Smooth muscle cell of the brain vasculature (primary cell): ENCODE measurements around the gene NR1D2.
A peak's percentile ranks its signal among the peaks of the same experiment; 100 is the strongest.
"Not testable (repeated sequence)": the region's sequence is repeated elsewhere in the genome, so short reads cannot be mapped to it uniquely, and the experiment has no call there.

Experiments used
- DNase-seq: peaks from one replicate; pipeline ENCODE4 v3.0.0-alpha.2; 2012; ENCODE audit warnings: low read depth, low spot score

The NR1D2 gene

GRCh38 chr3:23944861-23945662 lies at the start of gene NR1D2:
TSS of gene NR1D2 (plus strand) at chr3:23945286. CDS start at chr3:23945579, 293 bp downstream.
- DNase-seq: no peak

- DNase-seq: no peak
Observed at GRCh38 chr3:23900744-23901143, 44.3 kb upstream of the NR1D2 start.

GRCh38 chr3:23904545-23904944 lies 40.5 kb upstream of the NR1D2 start:
- no peak for DNase-seq

- no peak for DNase-seq
Observed at GRCh38 chr3:23909341-23909740, 35.7 kb upstream of the NR1D2 start.

- DNase-seq: no peak
Observed at GRCh38 chr3:23911397-23911796, 33.7 kb upstream of the NR1D2 start.

GRCh38 chr3:23912335-23912734 lies 32.8 kb upstream of the NR1D2 start:
- DNase-seq: not testable (repeated sequence)

- no peak for DNase-seq
Observed at GRCh38 chr3:23913182-23913581, 31.9 kb upstream of the NR1D2 start.

- no peak for DNase-seq
Observed at GRCh38 chr3:23913873-23914743, 31.0 kb upstream of the NR1D2 start.

GRCh38 chr3:23915537-23916108 lies 29.5 kb upstream of the NR1D2 start:
- no peak for DNase-seq

- no peak for DNase-seq
Observed at GRCh38 chr3:23916152-23916885, 28.8 kb upstream of the NR1D2 start.

- peak; percentile 88 for DNase-seq
Observed at GRCh38 chr3:23916886-23917678, 28.0 kb upstream of the NR1D2 start, which contains the start of the genes NKIRAS1 and RPL15. TSS of gene NKIRAS1 (minus strand) at chr3:23916990. CDS start at chr3:23910904, 6,086 bp downstream. TSS of gene RPL15 (plus strand) at chr3:23917132. CDS start at chr3:23917860, 728 bp downstream.

- not testable (repeated sequence) for DNase-seq
Observed at GRCh38 chr3:23917679-23918303, 27.3 kb upstream of the NR1D2 start.

- not testable (repeated sequence) for DNase-seq
Observed at GRCh38 chr3:23918331-23918730, 26.8 kb upstream of the NR1D2 start.

GRCh38 chr3:23919628-23920027 lies 25.5 kb upstream of the NR1D2 start:
- no peak for DNase-seq

GRCh38 chr3:23920151-23920655 lies 24.9 kb upstream of the NR1D2 start:
- DNase-seq: no peak

- DNase-seq: no peak
Observed at GRCh38 chr3:23921052-23921511, 24.0 kb upstream of the NR1D2 start.

- DNase-seq: peak; percentile 45
Observed at GRCh38 chr3:23923786-23924185, 21.3 kb upstream of the NR1D2 start.

- no peak for DNase-seq
Observed at GRCh38 chr3:23926246-23926645, 18.8 kb upstream of the NR1D2 start.

- DNase-seq: no peak
Observed at GRCh38 chr3:23926736-23927135, 18.4 kb upstream of the NR1D2 start.

GRCh38 chr3:23928524-23928923 lies 16.6 kb upstream of the NR1D2 start:
- DNase-seq: no peak
